OCI-LY1 (cell line): Measurements from ENCODE around the gene SKAP2.

Source experiments
- H2AFZ ChIP-seq: fragments of 200-600 bp; sonication (generic), shearing (Covaris generic); 2 replicates; pipeline ENCODE4 v1.6.0; 2014; ENCODE audit warnings: antibody characterized with exemption, mild to moderate bottlenecking, low read length
- H3F3A ChIP-seq: fragments of 200-600 bp; sonication (generic), shearing (Covaris generic); 2 replicates; pipeline ENCODE4 v1.6.0; 2014; ENCODE audit warnings: mild to moderate bottlenecking, antibody characterized with exemption, low read length, moderate library complexity; ENCODE audit not compliant: insufficient read depth
- H3K27ac ChIP-seq: fragments of 200-600 bp; sonication (generic); 2 replicates; pipeline ENCODE4 v1.5.1; 2014; ENCODE audit warnings: low read length, mixed run types, mild to moderate bottlenecking, low read depth; ENCODE audit not compliant: poor library complexity, severe bottlenecking
- H3K27me3 ChIP-seq: fragments of 200-600 bp; sonication (generic); 2 replicates; pipeline ENCODE4 v1.6.0; 2014; ENCODE audit warnings: antibody characterized with exemption, mild to moderate bottlenecking, low read length, moderate library complexity; ENCODE audit not compliant: insufficient read depth
- H3K36me3 ChIP-seq: fragments of 200-600 bp; sonication (generic); 2 replicates; pipeline ENCODE4 v1.6.1; 2014; ENCODE audit warnings: mild to moderate bottlenecking, antibody characterized with exemption, low read length, moderate library complexity, mixed read lengths; ENCODE audit not compliant: insufficient read depth
- H3K4me1 ChIP-seq: fragments of 200-600 bp; sonication (generic); 2 replicates; pipeline ENCODE4 v1.5.1; 2014; ENCODE audit warnings: mild to moderate bottlenecking, low read length, moderate library complexity; ENCODE audit not compliant: insufficient read depth, severe bottlenecking
- H3K4me2 ChIP-seq: fragments of 200-600 bp; sonication (generic), shearing (Covaris generic); 2 replicates; pipeline ENCODE4 v1.6.1; 2014; ENCODE audit warnings: low read length
- H3K4me3 ChIP-seq: fragments of 200-600 bp; sonication (generic); 2 replicates; pipeline ENCODE4 v1.5.1; 2014; ENCODE audit warnings: low read length, low read depth, mild to moderate bottlenecking, mixed read lengths; ENCODE audit not compliant: poor library complexity, severe bottlenecking
- H3K79me2 ChIP-seq: fragments of 200-600 bp; shearing (Covaris generic); 2 replicates; pipeline ENCODE4 v1.6.1; 2016; ENCODE audit warnings: mixed run types, low read length, mixed read lengths; ENCODE audit not compliant: insufficient read depth
- H3K9ac ChIP-seq: fragments of 200-600 bp; sonication (generic), shearing (Covaris generic); 2 replicates; pipeline ENCODE4 v1.6.1; 2014; ENCODE audit warnings: mild to moderate bottlenecking, low read length, mixed read lengths
- H3K9me2 ChIP-seq: fragments of 200-600 bp; sonication (generic), shearing (Covaris generic); 2 replicates; pipeline ENCODE4 v1.6.1; 2014; ENCODE audit warnings: low read depth, mild to moderate bottlenecking, low read length, mixed read lengths
- H3K9me3 ChIP-seq: fragments of 200-600 bp; shearing (Covaris generic); 2 replicates; pipeline ENCODE4 v1.6.1; 2014; ENCODE audit warnings: low read length, mixed read lengths
- H4K20me1 ChIP-seq: fragments of 200-600 bp; sonication (generic), shearing (Covaris generic); 2 replicates; pipeline ENCODE4 v1.6.0; 2016; ENCODE audit warnings: mild to moderate bottlenecking, low read length; ENCODE audit not compliant: insufficient read depth
- CTCF ChIP-seq: fragments of 200-600 bp; sonication (generic), shearing (Covaris generic); IDR thresholded peaks from 2 replicates; pipeline ENCODE4 v1.5.1; 2017; ENCODE audit warnings: mild to moderate bottlenecking, antibody characterized with exemption, low read length, moderate library complexity, mixed read lengths
- EZH2 ChIP-seq: fragments of 200-600 bp; sonication (generic), shearing (Covaris generic); IDR thresholded peaks from 2 replicates; pipeline ENCODE4 v1.8.0; 2017; ENCODE audit warnings: borderline replicate concordance, mixed run types, mild to moderate bottlenecking, antibody characterized with exemption, low read length, moderate library complexity, mixed read lengths

Gene SKAP2

DNA sequence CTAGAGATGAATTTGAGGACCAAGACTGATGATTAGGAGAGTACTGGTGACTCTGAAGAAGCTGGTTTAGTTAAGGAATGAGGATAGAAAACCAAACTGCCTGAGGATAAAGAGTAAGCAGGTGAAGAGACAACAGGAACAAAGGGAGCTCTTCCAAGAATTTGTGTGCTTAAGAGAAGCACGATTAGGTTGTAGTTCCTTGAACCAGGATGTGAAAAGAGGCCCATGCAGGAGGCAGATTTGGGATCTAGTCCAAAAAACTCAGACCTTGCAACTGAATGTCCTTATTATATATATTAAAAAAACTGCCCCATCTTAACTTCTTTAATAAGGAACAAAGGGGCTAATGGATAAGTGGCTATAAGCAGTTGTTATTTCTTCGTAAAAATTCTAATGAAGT, 150.4 kb downstream of the SKAP2 start:
- no peaks in the 10 kb centered on the region for H3F3A ChIP-seq
- H3K36me3 ChIP-seq = no peaks in the 10 kb centered on the region
- H3K4me1 ChIP-seq = no peaks in the 10 kb centered on the region
- H3K4me2 ChIP-seq = no peak overlapping the region
- no peak overlapping the region for H3K9ac ChIP-seq
- no peak overlapping the region for H3K4me3 ChIP-seq
- no peaks in the 10 kb centered on the region for H3K79me2 ChIP-seq
- no peaks in the 10 kb centered on the region for H4K20me1 ChIP-seq
- H3K9me3 ChIP-seq = no peaks in the 10 kb centered on the region
- H3K9me2 ChIP-seq = no peaks in the 10 kb centered on the region
- no peak overlapping the region for H2AFZ ChIP-seq
- H3K27ac ChIP-seq = no peak overlapping the region
- H3K27me3 ChIP-seq = no peaks in the 10 kb centered on the region
- TF ChIP-seq EZH2 (no peak), CTCF (no peak)

- Histone ChIP-seq H3K27ac (no peak overlapping the region), H3K4me2 (no peak overlapping the region), H3K4me1 (no peaks in the 10 kb centered on the region), H3K9me3 (no peaks in the 10 kb centered on the region), H3K36me3 (no peaks in the 10 kb centered on the region), H3K4me3 (no peak overlapping the region), H3K27me3 (no peaks in the 10 kb centered on the region), H3K9ac (no peak overlapping the region), H3K79me2 (no peaks in the 10 kb centered on the region), H3K9me2 (no peaks in the 10 kb centered on the region), H3F3A (no peaks in the 10 kb centered on the region; the same call in 1 of the 2 replicates), H4K20me1 (no peaks in the 10 kb centered on the region), H2AFZ (no peak overlapping the region)
- no peak for TF ChIP-seq EZH2
- no peak for TF ChIP-seq CTCF
Measured at GRCh38 chr7:26709210-26709990, 155.0 kb downstream of the SKAP2 start.

- no peak overlapping the region for H3K4me2 ChIP-seq
- no peaks in the 10 kb centered on the region for H3K27me3 ChIP-seq
- H4K20me1 ChIP-seq = no peaks in the 10 kb centered on the region
- H3K9ac ChIP-seq = no peak overlapping the region
- no peak overlapping the region for H3K27ac ChIP-seq
- H3K9me2 ChIP-seq = no peaks in the 10 kb centered on the region
- H2AFZ ChIP-seq = no peak overlapping the region
- H3K9me3 ChIP-seq = no peaks in the 10 kb centered on the region
- H3K4me3 ChIP-seq = no peak overlapping the region
- no peaks in the 10 kb centered on the region for H3K36me3 ChIP-seq
- TF ChIP-seq EZH2 = no peak
- no peak for TF ChIP-seq CTCF
- H3F3A ChIP-seq = no peaks in the 10 kb centered on the region; the same call in 1 of the 2 replicates
- no peaks in the 10 kb centered on the region for H3K4me1 ChIP-seq
- no peaks in the 10 kb centered on the region for H3K79me2 ChIP-seq
Measured at GRCh38 chr7:26705567-26705966, 158.8 kb downstream of the SKAP2 start.
